ENCODE data around the gene CPVL.

Gene CPVL

GRCh38 chr7:29090836-29091601, 55.3 kb downstream of the CPVL start:
- no peak for DNase-seq (ENCODE audit: low spot score)

GRCh38 chr7:29090151-29090805, 56.1 kb downstream of the CPVL start:
- DNase-seq (ENCODE audit: low spot score): no peak

GRCh38 chr7:29087840-29088170, 58.5 kb downstream of the CPVL start:
- DNase-seq (ENCODE audit: low spot score): no peak

- DNase-seq (ENCODE audit: low spot score): no peak
Observed at GRCh38 chr7:29086545-29086944, 59.8 kb downstream of the CPVL start.

GRCh38 chr7:29084832-29085231, 61.5 kb downstream of the CPVL start:
- no peak for DNase-seq (ENCODE audit: low spot score)

GRCh38 chr7:29080803-29081202, 65.5 kb downstream of the CPVL start:
- no peak for DNase-seq (ENCODE audit: low spot score)

- no peak for DNase-seq (ENCODE audit: low spot score)
Observed at GRCh38 chr7:29078311-29079260, 67.8 kb downstream of the CPVL start.

DNA sequence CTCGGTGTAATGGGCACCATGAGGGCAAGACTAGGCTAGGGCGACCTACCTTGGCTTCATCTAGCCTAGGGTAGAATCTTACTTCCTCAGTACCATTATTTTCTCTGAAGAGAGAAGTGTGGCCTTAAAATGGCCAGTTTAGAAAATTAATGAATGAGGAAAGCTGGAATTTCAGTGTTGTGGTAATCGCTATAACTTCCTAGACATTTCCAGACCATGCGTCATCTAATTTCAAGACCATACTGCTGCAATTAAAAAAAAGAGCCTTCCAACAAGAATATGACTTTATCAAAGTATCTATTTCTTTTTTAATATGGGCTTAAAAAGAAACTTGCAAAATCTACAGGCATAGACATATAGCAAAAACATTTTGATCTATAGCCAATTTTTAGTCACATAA, 68.5 kb downstream of the CPVL start:
- DNase-seq (ENCODE audit: low spot score): no peak

GRCh38 chr7:29077176-29077575, 69.2 kb downstream of the CPVL start:
- no peak for DNase-seq (ENCODE audit: low spot score)

GRCh38 chr7:29076631-29077030, 69.7 kb downstream of the CPVL start:
- DNase-seq (ENCODE audit: low spot score): no peak

DNA sequence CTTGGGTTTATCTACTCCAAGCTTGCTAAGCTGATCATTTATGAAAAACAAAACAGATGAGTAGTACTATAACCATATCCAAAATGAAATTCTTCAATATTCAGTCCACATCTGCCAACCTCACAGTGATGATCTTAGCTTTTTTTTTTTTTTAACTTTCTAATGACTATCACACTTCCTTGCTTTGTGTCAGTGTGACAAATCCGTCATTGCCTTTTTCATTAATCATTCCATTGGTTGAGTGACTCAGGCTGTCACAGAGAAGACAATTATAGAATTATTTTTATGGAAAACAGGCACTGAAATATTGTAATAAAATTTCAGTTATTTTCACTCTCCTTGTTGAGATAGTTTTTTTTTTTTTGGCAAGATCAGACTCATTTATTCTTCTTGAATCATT, 70.7 kb downstream of the CPVL start:
- DNase-seq (ENCODE audit: low spot score): no peak

DNA sequence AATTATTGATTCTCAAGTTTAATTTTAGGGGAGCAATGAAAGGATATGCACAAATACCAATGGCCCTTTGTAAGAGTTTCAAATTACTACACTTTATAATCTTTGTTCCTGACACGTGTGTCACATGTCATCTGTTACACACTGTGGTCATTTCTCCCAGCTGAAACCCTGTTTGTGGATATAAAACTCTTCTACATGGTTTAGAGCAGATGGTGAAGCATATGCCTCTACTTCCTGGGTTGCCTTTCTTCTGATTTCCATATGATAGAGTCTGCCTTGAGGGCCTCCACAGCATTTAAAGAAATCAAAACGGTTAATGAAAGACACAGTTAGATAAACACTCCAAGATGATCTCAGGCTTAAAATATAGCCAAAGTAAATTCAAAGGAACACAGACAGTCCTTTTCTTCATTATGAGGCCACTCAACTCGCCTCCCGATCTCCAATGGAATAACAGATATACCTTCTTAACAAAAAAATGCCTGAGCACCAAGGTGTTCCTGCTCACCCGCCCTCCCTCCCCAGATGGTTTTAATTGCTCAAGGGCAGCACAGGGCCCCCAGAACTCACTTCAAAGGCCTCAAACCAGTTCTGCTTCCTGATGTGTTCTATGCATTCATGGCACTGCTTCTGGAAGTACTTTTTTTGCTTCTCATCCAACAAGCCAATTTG, 75.0 kb downstream of the CPVL start:
- no peak for DNase-seq (ENCODE audit: low spot score)

DNA sequence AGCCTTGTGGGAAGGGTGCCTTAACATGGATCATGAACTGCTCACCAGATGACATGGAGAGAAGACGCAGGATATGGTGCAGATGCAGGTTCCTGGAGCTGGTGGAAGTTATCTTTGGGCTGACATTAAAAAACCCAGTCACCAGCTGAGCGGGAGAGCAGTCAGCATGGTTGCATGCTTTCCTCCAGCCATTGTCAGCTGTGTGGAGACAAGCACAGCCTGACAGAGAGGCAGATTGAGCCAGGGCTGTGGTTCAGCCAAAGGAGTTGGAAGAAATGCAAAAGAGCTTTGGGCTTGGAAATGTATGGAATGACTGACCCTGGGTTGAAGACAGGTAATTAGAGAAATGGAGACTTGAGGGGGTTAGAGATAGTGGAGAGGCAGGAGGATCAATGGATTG, 79.7 kb downstream of the CPVL start:
- no peak for DNase-seq (ENCODE audit: low spot score)

GRCh38 chr7:29065181-29065857, 81.0 kb downstream of the CPVL start:
- no peak for DNase-seq (ENCODE audit: low spot score)

GRCh38 chr7:29063872-29064271, 82.5 kb downstream of the CPVL start:
- no peak for DNase-seq (ENCODE audit: low spot score)

DNA sequence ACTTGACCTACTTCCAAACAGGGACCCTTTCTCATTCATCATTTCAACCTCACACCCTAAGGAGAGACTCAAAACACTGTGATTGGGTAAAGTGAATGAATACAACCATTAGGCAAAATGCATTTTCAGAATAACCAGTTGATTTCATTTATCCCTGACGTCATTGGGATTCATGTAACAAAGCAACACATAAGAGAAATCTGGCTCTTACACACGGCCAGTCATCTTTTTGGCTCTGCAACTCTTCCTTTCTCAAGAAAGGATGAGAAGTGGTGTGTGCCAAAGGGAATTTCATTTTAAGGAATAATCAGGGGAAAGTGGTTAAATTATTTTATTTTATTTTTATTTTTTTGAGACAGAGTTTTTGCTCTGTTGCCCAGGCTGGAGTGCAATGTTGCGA, 83.1 kb downstream of the CPVL start:
- no peak for DNase-seq (ENCODE audit: low spot score)

DNA sequence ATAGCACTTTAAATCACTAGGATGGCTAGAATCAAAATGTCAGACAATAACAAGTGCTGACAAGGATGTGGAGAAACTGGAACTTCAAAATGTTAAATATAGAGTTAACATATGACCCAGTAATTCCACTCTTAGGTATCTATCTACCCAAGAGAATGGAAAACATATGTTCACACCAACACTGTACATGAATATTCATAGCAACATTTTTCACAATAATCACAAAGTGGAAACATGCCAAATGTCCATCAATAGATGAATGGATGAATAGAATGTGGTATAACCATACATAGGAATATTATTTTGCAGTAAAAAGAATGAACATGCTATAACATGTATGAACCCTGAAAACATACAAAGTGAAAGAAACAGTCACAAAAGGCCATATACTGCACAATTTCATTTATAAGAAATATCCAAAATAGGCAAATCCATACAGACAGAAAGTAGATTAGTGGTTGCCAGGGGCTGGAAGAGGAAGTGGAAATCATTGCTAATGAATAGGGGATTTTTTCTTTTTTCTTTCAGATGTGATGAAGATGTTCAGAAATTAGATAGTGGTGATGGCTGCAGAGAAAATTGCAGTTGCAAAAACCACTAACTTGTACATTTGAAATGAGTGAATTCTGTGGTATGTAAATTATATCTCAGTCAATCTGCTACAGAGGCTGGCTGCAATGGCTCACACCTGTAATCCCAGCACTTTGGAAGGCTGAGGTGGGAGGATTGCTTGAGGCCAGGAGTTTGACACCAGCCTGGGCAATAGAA, 93.0 kb downstream of the CPVL start:
- DNase-seq (ENCODE audit: low spot score): no peak

DNA sequence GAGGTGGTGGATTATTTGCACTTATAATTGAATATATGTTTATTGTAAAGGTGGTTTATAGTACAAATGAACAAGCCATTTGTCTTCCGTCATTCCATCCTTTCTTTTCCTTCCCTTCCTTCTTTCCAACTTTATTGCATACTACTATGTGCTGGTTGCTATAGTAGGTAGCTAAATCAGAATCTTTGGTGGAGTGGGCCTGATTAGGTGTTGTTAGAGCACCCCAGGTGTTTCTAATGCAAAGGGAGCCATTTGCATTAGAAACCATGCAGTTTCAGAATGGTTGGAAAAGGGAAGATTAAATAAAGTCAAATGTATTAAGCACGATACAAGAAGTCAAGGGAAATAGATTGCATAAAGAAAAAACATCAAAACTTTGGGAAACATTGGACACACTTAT, 99.4 kb downstream of the CPVL start:
- no peak for DNase-seq (ENCODE audit: low spot score)

GRCh38 chr7:29045258-29046086, 100.9 kb downstream of the CPVL start:
- no peak for DNase-seq (ENCODE audit: low spot score)

DNA sequence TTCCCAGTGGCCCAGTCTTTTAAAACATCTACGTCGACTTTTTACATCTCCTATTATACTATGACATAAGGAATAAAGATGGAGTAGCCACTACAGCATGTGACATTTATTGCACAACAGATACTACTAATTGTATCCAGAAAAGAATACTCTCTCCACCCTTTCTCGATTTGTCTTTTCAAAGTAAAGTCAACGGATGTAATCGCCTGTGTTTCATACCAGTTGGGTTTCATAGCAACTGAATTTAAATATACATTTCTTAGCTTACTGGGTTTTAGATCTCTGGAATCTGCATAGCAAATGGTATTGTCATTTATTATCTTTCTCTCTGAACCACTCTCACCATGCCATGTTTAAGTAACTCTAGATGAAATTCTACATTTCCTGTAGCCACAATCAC, 101.8 kb downstream of the CPVL start:
- no peak for DNase-seq (ENCODE audit: low spot score)

Data from putamen (tissue), 1 donor.